Liver (tissue), 9 donors: ENCODE results near the gene PROSER3. TPM values are rescaled to one million over a fixed set of nuclear protein-coding genes. Genes with fewer than 3 reads are reported as not detected.

Experiments used
- DNase-seq: peaks from one replicate; pipeline ENCODE4 v3.0.0-alpha.2; 2017; ENCODE audit warnings: low spot score
- H3K27ac ChIP-seq, 2 donors: one replicate each; pipeline ENCODE4 v1.7.0; 2013; ENCODE audit warnings: inconsistent platforms in 2 of 2, low read length in 2 of 2, control low read depth in 1 of 2, low read depth in 1 of 2, mild to moderate bottlenecking in 1 of 2
- H3K27me3 ChIP-seq, 4 donors: one replicate each; pipeline versions ENCODE4 v1.6.1 to v1.7.0; 2013; ENCODE audit warnings: low read length in 3 of 4, inconsistent platforms in 1 of 4, mild to moderate bottlenecking in 1 of 4, moderate library complexity in 1 of 4; ENCODE audit not compliant: control insufficient read depth in 4 of 4, insufficient read depth in 4 of 4
- H3K36me3 ChIP-seq, 4 donors: one replicate each; pipeline versions ENCODE4 v1.6.1 to v1.7.0; 2013; ENCODE audit warnings: low read length in 3 of 4, mild to moderate bottlenecking in 3 of 4, low read depth in 1 of 4, moderate library complexity in 1 of 4; ENCODE audit not compliant: control insufficient read depth in 4 of 4, insufficient read depth in 3 of 4
- H3K4me1 ChIP-seq, 4 donors: one replicate each; pipeline versions ENCODE4 v1.6.1 to v1.7.0; 2013; ENCODE audit warnings: low read length in 3 of 4, mild to moderate bottlenecking in 3 of 4, moderate library complexity in 1 of 4; ENCODE audit not compliant: control insufficient read depth in 4 of 4, insufficient read depth in 4 of 4
- H3K4me3 ChIP-seq, 3 donors: one replicate each; pipeline versions ENCODE4 v1.6.1 to v1.7.0; 2013; ENCODE audit warnings: low read length in 3 of 3, control low read depth in 1 of 3, low read depth in 1 of 3, mild to moderate bottlenecking in 1 of 3
- H3K9ac ChIP-seq, 2 donors: one replicate each; pipeline ENCODE4 v1.7.0; 2013; ENCODE audit warnings: low read length in 2 of 2, mild to moderate bottlenecking in 2 of 2, moderate library complexity in 2 of 2, control low read depth in 1 of 2, low read depth in 1 of 2
- H3K9me3 ChIP-seq, 4 donors: one replicate each; pipeline versions ENCODE4 v1.6.1 to v1.7.0; 2013; ENCODE audit warnings: low read length in 3 of 4; ENCODE audit not compliant: control insufficient read depth in 4 of 4
- ATF3 ChIP-seq: IDR thresholded peaks from 2 replicates; pipeline ENCODE4 v1.6.1; 2016; ENCODE audit warnings: antibody characterized with exemption
- EGR1 ChIP-seq, 2 donors: IDR thresholded peaks; 2 replicates each; pipeline ENCODE4 v1.6.1; 2016 to 2018; ENCODE audit warnings: antibody characterized with exemption in 2 of 2, low read depth in 2 of 2
- FOXA1 ChIP-seq: IDR thresholded peaks from 2 replicates; pipeline ENCODE4 v1.6.1; 2016; ENCODE audit warnings: antibody characterized with exemption
- FOXA2 ChIP-seq: IDR thresholded peaks from 2 replicates; pipeline ENCODE4 v1.6.1; 2016; ENCODE audit warnings: antibody characterized with exemption
- GABPA ChIP-seq, 2 donors: IDR thresholded peaks in 1 of 2; conservative IDR thresholded peaks in 1 of 2; 2 replicates each; pipeline ENCODE4 v1.6.1; 2016; ENCODE audit warnings: antibody characterized with exemption in 2 of 2, mild to moderate bottlenecking in 1 of 2, moderate library complexity in 1 of 2
- HNF4A ChIP-seq, 2 donors: conservative IDR thresholded peaks; 2 replicates each; pipeline ENCODE4 v1.6.1; 2016; ENCODE audit warnings: antibody characterized with exemption in 2 of 2, mild to moderate bottlenecking in 2 of 2
- JUND ChIP-seq, 2 donors: IDR thresholded peaks; 2 replicates each; pipeline ENCODE4 v1.6.1; 2016; ENCODE audit warnings: antibody characterized with exemption in 2 of 2
- NR2F2 ChIP-seq: IDR thresholded peaks from 2 replicates; pipeline ENCODE4 v1.6.1; 2016; ENCODE audit warnings: antibody characterized with exemption
- RAD21 ChIP-seq, 2 donors: IDR thresholded peaks; 2 replicates each; pipeline ENCODE4 v1.6.1; 2016; ENCODE audit warnings: antibody characterized with exemption in 2 of 2, mild to moderate bottlenecking in 2 of 2
- RXRA ChIP-seq, 2 donors: IDR thresholded peaks; 2 replicates each; pipeline ENCODE4 v1.6.1; 2017 to 2018; ENCODE audit warnings: antibody characterized with exemption in 2 of 2, mild to moderate bottlenecking in 1 of 2
- SP1 ChIP-seq: IDR thresholded peaks from 2 replicates; pipeline ENCODE4 v1.6.1; 2018; ENCODE audit warnings: antibody characterized with exemption, mild to moderate bottlenecking
- TAF1 ChIP-seq: conservative IDR thresholded peaks from 2 replicates; pipeline ENCODE4 v1.6.1; 2016; ENCODE audit warnings: antibody characterized with exemption, mild to moderate bottlenecking
- YY1 ChIP-seq: IDR thresholded peaks from 2 replicates; pipeline ENCODE4 v1.6.1; 2016; ENCODE audit warnings: antibody characterized with exemption, mild to moderate bottlenecking
- WGBS: extraction: QIAGEN DNeasy Blood & Tissue Kit; methylation state at CpG from one replicate; pipeline ENCODE4 v1.1.7; 2013; 5-methylcytosine and 5-hydroxymethylcytosine counted together
- polyA plus RNA-seq, 2 donors: library from polyadenylated mRNA; stranded (reverse) in 1 of 2; unstranded in 1 of 2; fragments of 200-250 nt in 1 of 2; fragments of >200 nt in 1 of 2; fragmentation: Nextera tagmentation in 1 of 2; extraction: Ambion mirVana in 1 of 2; gene quantifications; one replicate each; pipeline versions ENCODE4 v1.2.1 to v1.2.3, GENCODE V29; 2013 to 2015
- total RNA-seq, 2 donors: library from RNA; depleted of rRNA; stranded (reverse); fragments of >200 nt; gene quantifications; one replicate each; pipeline ENCODE4 v1.2.3, GENCODE V29; 2014
- TF ChIP-seq, protein P1 (sequence below): IDR thresholded peaks from 2 replicates; pipeline ENCODE4 v1.6.1; 2016; ENCODE audit warnings: antibody characterized with exemption
- TF ChIP-seq, protein P2 (sequence below): IDR thresholded peaks from 2 replicates; pipeline ENCODE4 v1.6.1; 2016; ENCODE audit warnings: antibody characterized with exemption, mild to moderate bottlenecking
- TF ChIP-seq, protein P3 (sequence below): fragments of 150-350 bp; IDR thresholded peaks from 2 replicates; pipeline ENCODE4 v1.5.1; 2017; ENCODE audit warnings: improper control_type of control experiment, low read depth, low read length; ENCODE audit not compliant: missing input control
- TF ChIP-seq, protein P4 (sequence below): IDR thresholded peaks from 2 replicates; pipeline ENCODE4 v1.6.1; 2016; ENCODE audit warnings: antibody characterized with exemption
- donor health status: healthy.
- donor health status: healthy.
- donor health status: healthy.
- donor health status: healthy.
- donor health status: healthy.

Gene PROSER3
- total and polyA plus RNA-seq, 4 donors, result 2.1 to 4.5 (median 2.7) TPM

DNA sequence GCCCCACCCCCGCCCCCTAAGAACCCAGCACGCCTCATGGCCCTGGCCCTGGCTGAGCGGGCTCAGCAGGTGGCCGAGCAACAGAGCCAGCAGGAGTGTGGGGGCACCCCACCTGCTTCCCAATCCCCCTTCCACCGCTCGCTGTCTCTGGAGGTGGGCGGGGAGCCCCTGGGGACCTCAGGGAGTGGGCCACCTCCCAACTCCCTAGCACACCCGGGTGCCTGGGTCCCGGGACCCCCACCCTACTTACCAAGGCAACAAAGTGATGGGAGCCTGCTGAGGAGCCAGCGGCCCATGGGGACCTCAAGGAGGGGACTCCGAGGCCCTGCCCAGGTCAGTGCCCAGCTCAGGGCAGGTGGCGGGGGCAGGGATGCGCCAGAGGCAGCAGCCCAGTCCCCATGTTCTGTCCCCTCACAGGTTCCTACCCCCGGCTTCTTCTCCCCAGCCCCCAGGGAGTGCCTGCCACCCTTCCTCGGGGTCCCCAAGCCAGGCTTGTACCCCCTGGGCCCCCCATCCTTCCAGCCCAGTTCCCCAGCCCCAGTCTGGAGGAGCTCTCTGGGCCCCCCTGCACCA is 29.3 kb downstream of the PROSER3 start:
- H3K9ac ChIP-seq, result no peak overlapping the region
- TF ChIP-seq, protein P1, sequence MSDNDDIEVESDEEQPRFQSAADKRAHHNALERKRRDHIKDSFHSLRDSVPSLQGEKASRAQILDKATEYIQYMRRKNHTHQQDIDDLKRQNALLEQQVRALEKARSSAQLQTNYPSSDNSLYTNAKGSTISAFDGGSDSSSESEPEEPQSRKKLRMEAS, result no peak
- TF ChIP-seq FOXA1 (no peak), YY1 (no peak), EGR1 (IDR thresholded peaks at IDR 0.05; ENCODE audit: low read depth in 2 of 2) (no peak), RAD21 (IDR thresholded peaks at IDR 0.05) (no peak), ATF3 (no peak), SP1 (no peak), GABPA (IDR thresholded peaks at IDR 0.05 in 1 of 2, conservative IDR thresholded peaks at IDR 0.05 in 1 of 2) (no peak), RXRA (IDR thresholded peaks at IDR 0.05) (no peak), TAF1 (no peak), JUND (IDR thresholded peaks at IDR 0.05) (no peak), HNF4A (conservative IDR thresholded peaks at IDR 0.05) (no peak), FOXA2 (no peak), NR2F2 (no peak)
- TF ChIP-seq, protein P2, sequence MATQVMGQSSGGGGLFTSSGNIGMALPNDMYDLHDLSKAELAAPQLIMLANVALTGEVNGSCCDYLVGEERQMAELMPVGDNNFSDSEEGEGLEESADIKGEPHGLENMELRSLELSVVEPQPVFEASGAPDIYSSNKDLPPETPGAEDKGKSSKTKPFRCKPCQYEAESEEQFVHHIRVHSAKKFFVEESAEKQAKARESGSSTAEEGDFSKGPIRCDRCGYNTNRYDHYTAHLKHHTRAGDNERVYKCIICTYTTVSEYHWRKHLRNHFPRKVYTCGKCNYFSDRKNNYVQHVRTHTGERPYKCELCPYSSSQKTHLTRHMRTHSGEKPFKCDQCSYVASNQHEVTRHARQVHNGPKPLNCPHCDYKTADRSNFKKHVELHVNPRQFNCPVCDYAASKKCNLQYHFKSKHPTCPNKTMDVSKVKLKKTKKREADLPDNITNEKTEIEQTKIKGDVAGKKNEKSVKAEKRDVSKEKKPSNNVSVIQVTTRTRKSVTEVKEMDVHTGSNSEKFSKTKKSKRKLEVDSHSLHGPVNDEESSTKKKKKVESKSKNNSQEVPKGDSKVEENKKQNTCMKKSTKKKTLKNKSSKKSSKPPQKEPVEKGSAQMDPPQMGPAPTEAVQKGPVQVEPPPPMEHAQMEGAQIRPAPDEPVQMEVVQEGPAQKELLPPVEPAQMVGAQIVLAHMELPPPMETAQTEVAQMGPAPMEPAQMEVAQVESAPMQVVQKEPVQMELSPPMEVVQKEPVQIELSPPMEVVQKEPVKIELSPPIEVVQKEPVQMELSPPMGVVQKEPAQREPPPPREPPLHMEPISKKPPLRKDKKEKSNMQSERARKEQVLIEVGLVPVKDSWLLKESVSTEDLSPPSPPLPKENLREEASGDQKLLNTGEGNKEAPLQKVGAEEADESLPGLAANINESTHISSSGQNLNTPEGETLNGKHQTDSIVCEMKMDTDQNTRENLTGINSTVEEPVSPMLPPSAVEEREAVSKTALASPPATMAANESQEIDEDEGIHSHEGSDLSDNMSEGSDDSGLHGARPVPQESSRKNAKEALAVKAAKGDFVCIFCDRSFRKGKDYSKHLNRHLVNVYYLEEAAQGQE, result no peak
- TF ChIP-seq, protein P3, sequence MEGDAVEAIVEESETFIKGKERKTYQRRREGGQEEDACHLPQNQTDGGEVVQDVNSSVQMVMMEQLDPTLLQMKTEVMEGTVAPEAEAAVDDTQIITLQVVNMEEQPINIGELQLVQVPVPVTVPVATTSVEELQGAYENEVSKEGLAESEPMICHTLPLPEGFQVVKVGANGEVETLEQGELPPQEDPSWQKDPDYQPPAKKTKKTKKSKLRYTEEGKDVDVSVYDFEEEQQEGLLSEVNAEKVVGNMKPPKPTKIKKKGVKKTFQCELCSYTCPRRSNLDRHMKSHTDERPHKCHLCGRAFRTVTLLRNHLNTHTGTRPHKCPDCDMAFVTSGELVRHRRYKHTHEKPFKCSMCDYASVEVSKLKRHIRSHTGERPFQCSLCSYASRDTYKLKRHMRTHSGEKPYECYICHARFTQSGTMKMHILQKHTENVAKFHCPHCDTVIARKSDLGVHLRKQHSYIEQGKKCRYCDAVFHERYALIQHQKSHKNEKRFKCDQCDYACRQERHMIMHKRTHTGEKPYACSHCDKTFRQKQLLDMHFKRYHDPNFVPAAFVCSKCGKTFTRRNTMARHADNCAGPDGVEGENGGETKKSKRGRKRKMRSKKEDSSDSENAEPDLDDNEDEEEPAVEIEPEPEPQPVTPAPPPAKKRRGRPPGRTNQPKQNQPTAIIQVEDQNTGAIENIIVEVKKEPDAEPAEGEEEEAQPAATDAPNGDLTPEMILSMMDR, result no peak
- TF ChIP-seq, protein P4, sequence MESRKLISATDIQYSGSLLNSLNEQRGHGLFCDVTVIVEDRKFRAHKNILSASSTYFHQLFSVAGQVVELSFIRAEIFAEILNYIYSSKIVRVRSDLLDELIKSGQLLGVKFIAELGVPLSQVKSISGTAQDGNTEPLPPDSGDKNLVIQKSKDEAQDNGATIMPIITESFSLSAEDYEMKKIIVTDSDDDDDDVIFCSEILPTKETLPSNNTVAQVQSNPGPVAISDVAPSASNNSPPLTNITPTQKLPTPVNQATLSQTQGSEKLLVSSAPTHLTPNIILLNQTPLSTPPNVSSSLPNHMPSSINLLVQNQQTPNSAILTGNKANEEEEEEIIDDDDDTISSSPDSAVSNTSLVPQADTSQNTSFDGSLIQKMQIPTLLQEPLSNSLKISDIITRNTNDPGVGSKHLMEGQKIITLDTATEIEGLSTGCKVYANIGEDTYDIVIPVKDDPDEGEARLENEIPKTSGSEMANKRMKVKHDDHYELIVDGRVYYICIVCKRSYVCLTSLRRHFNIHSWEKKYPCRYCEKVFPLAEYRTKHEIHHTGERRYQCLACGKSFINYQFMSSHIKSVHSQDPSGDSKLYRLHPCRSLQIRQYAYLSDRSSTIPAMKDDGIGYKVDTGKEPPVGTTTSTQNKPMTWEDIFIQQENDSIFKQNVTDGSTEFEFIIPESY, result no peak
- 96% methylated on average over 15 of the region's 15 CpGs for WGBS
- no peak overlapping the region for H3K4me3 ChIP-seq
- H3K36me3 ChIP-seq, result no peaks in the 10 kb centered on the region
- no peaks in the 10 kb centered on the region for H3K27me3 ChIP-seq
- no peaks in the 10 kb centered on the region for H3K4me1 ChIP-seq
- no peak overlapping the region for H3K27ac ChIP-seq
- no peaks in the 10 kb centered on the region for H3K9me3 ChIP-seq
- DNase-seq, result no peak
